SJCRH30 (cell line): ENCODE data around the gene ZNF784. TPM values are rescaled to one million over a fixed set of nuclear protein-coding genes. Genes with fewer than 3 reads are reported as not detected.
A peak's percentile ranks its signal among the peaks of the same experiment; 100 is the strongest.

Experiments used
- DNase-seq, 2 experiments: peaks; one replicate each; pipeline ENCODE4 v3.0.0-alpha.2; 2015 to 2020
- H3K27ac ChIP-seq: fragments of 250-450 bp; sonication (Bioruptor Pico); 2 replicates; pipeline ENCODE4 v1.5.1; 2020; ENCODE audit warnings: mild to moderate bottlenecking, moderate library complexity
- H3K27me3 ChIP-seq: fragments of 250-450 bp; sonication (Bioruptor Pico); 2 replicates; pipeline ENCODE4 v1.5.1; 2020; ENCODE audit warnings: mild to moderate bottlenecking, moderate library complexity
- H3K36me3 ChIP-seq: fragments of 250-450 bp; sonication (Bioruptor Pico); 2 replicates; pipeline ENCODE4 v1.5.1; 2020; ENCODE audit warnings: mild to moderate bottlenecking, moderate library complexity
- H3K4me1 ChIP-seq: fragments of 250-450 bp; sonication (Bioruptor Pico); 2 replicates; pipeline ENCODE4 v1.5.1; 2020; ENCODE audit warnings: mild to moderate bottlenecking, moderate library complexity
- H3K4me3 ChIP-seq: fragments of 250-450 bp; sonication (Bioruptor Pico); 2 replicates; pipeline ENCODE4 v1.5.1; 2020; ENCODE audit warnings: mild to moderate bottlenecking, moderate library complexity
- H3K9me3 ChIP-seq: fragments of 250-450 bp; sonication (Bioruptor Pico); replicated peaks from 2 replicates; pipeline ENCODE4 v1.5.1; 2020; ENCODE audit warnings: mild to moderate bottlenecking, moderate library complexity
- total RNA-seq: library from RNA; depleted of rRNA; stranded (reverse); fragments of >200 nt; shearing (Covaris generic); gene quantifications from 2 replicates; pipeline ENCODE4 v1.2.3, GENCODE V29; 2014

The ZNF784 gene
- total RNA-seq, 1 experiment from 2014 or later: 3.1 TPM

DNA sequence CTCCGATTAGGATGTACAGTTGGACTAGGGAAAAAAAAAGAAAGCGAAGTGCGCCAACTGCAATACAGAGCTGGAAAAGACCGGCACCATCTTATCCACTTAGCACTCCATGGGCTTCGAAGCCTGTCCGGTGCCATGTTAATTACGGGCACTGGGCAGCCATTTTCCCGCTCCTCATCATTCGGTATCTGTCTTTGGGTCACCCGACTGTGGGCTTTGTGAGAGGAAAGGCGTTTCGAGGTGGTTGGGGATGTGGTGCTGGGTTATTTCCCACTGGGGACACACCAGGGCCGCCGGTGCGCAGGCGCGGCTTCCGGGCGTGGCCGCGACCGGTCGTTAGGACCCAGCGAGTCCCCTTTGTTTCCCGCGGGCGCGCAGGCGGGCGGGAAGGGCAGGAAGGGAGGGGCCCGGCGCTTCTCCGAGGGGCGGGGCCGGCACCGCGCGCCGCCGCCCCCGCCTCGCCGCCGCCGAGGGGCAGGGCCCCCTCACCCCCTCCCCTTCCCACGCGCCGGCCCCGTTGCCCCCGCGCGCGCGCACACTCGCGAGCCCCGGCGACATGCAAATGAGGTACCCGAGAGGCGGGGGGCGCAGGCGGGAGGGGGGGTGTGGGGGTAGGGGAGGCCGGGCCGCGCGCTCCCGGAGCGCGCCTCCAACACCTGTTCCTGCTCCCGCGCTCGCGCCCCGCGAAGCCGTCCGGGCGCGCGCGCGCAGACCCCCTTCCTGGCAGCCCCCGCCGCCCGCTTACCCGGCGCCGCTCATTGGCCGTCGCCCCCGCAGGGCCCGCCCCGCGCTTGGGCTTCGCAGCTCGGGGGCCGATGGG lies 24.3 kb downstream of the ZNF784 start, which contains the start of gene ZNF524:
Gene ZNF524 (plus strand): TSS at position 447 of the 820 bp plus-strand sequence. CDS start 1,825 bp downstream, outside the sequence.
- Histone ChIP-seq H3K27me3 (no peaks in the 10 kb centered on the region), H3K4me1 (peaks cover 4% of the 10 kb centered on the region; the same call in 1 of the 2 replicates), H3K9me3 (no peaks in the 10 kb centered on the region), H3K27ac (peak within 1 kb of the TSS; percentile 98), H3K36me3 (peaks cover 15% of the 10 kb centered on the region), H3K4me3 (peak within 1 kb of the TSS; percentile 76)
- peak; percentile 89 to 94 for DNase-seq

DNA sequence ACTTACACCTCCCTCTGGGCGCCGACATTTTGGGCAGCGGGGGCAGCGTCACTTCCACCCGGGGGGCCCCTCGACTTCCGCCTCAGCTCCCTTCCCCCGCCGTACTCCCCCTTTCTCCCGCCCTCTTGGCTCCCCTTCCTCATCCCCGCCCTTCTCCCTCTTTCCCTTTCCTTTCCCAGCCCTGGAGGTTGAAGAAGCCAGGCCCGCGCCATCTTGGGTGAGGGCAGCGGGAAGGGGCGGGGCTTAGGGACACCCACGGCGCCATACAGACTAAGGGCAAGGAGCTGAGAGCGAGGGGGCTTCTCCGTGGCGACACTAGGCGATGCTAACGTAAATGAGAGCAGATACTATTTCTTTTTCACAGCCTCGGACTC lies 24.9 kb downstream of the ZNF784 start, which contains the start of gene FIZ1:
Gene FIZ1 (minus strand): TSS at position 50 of the 374 bp plus-strand sequence. CDS start 1,652 bp downstream, outside the sequence.
- Histone ChIP-seq H3K9me3 (no peaks in the 10 kb centered on the region), H3K4me1 (peaks cover under 1% of the 10 kb centered on the region; the same call in 1 of the 2 replicates), H3K27me3 (no peaks in the 10 kb centered on the region), H3K4me3 (peak within 1 kb of the TSS; percentile 76), H3K36me3 (peaks cover 20% of the 10 kb centered on the region), H3K27ac (peak within 1 kb of the TSS; percentile 98)
- peak; percentile 99 for DNase-seq

GRCh38 chr19:55598719-55599467 lies 25.5 kb downstream of the ZNF784 start:
- H3K27ac ChIP-seq: peak overlapping the region; percentile 98
- peak; percentile 94 to 98 for DNase-seq
- no peaks in the 10 kb centered on the region for H3K9me3 ChIP-seq
- peaks cover 21% of the 10 kb centered on the region for H3K36me3 ChIP-seq
- H3K4me3 ChIP-seq: peak overlapping the region; percentile 76
- H3K4me1 ChIP-seq: no peaks in the 10 kb centered on the region
- no peaks in the 10 kb centered on the region for H3K27me3 ChIP-seq

DNA sequence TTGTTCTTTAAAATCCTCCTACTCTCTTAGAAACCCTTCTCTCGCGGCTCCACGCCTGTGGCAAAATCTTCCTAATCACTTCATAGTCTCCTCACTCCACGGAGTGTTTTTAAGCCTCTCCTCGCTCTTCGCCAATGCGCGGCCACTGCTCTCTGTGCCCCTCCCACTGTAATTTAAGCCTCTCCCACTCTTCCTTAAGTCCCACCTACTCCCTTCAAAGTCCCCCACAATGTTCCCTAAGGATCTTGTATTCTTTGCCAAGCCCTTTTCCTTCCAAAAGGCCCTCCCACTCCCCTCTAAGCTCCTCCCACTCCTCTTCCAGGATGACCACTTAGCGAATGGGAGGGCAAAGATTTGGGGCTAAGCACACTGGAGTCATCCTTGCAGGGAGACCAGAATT lies 26.3 kb downstream of the ZNF784 start:
- no peaks in the 10 kb centered on the region for H3K27me3 ChIP-seq
- H3K36me3 ChIP-seq: peaks cover 26% of the 10 kb centered on the region
- H3K27ac ChIP-seq: no peak overlapping the region
- no peaks in the 10 kb centered on the region for H3K9me3 ChIP-seq
- H3K4me1 ChIP-seq: no peaks in the 10 kb centered on the region
- no peak for DNase-seq
- H3K4me3 ChIP-seq: no peak overlapping the region

- H3K36me3 ChIP-seq: peaks cover 26% of the 10 kb centered on the region
- H3K4me1 ChIP-seq: no peaks in the 10 kb centered on the region
- DNase-seq: no peak
- no peak overlapping the region for H3K27ac ChIP-seq
- H3K27me3 ChIP-seq: no peaks in the 10 kb centered on the region
- no peaks in the 10 kb centered on the region for H3K9me3 ChIP-seq
- H3K4me3 ChIP-seq: no peak overlapping the region
Measured at GRCh38 chr19:55597501-55597921, 26.9 kb downstream of the ZNF784 start.

GRCh38 chr19:55596304-55596703 lies 28.1 kb downstream of the ZNF784 start:
- H3K27ac ChIP-seq: no peak overlapping the region

DNA sequence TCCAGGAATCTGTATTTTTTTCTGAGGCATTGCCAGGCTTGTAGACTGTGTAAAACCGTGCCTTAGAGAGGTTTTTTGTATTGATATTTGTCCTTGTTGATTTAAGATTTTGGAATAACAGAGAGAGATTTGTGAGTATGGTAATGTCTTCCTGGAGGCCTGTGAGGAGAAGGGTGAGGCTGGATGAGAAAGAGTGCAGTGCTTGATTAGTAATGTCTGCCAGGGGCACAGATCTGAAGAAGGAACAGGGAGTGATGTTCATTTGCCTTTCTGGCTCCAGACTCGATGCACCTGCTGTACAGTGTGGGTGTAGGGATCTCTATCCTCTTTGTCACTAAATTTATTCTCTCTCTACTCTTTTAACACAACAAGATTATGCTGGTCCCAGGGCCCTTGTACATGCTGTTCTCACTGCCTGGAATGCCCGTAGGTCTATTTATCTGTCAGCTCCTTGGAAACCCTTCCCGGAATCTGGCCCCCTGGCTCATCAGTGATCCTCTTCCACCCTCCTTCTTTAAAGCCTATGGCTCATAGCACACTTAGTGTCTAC lies 29.3 kb downstream of the ZNF784 start:
- Histone ChIP-seq H3K36me3 (peaks cover 26% of the 10 kb centered on the region), H3K4me3 (no peak overlapping the region), H3K27me3 (no peaks in the 10 kb centered on the region), H3K4me1 (no peaks in the 10 kb centered on the region), H3K27ac (no peak overlapping the region), H3K9me3 (no peaks in the 10 kb centered on the region)
- DNase-seq: no peak

More at GRCh38 chr19:55596304-55596703, 28.1 kb downstream of the ZNF784 start:
- H3K4me1 ChIP-seq: no peaks in the 10 kb centered on the region
- H3K9me3 ChIP-seq: no peaks in the 10 kb centered on the region
- peaks cover 26% of the 10 kb centered on the region for H3K36me3 ChIP-seq
- no peak for DNase-seq
- no peaks in the 10 kb centered on the region for H3K27me3 ChIP-seq
- no peak overlapping the region for H3K4me3 ChIP-seq

DNA sequence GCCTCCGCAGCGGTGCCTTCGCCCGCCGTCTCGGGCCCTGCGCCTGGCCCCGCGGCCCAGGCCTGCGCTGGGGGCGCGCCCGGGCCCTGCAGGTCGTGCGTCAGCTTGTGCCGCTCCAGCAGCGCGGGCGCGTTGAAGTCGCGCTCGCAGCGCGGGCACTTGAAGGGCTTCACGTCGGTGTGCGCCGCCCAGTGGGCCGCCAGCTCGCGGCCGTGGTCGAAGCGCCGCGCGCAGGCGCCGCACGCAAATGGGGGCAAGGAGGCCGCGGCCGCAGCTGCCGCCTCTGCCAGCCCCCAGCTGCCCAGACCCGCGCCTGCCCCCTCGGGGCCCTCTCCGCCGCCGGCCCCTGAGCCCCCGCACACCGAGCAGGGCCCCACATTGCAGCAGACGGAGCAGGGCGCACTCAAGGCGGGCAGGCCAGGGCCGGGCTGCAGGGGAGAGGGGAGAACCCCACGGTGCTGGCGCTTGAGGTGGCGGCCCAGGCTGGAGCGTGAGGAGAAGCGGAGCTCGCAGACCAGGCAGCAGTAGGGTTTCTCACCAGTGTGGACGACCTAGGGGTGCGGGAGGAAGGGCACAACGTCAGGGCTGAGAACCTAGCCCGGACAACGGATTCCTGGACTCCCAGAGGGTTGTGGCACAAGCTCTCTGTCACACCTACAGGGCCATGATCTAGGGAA lies 31.1 kb downstream of the ZNF784 start:
- Histone ChIP-seq H3K9me3 (no peaks in the 10 kb centered on the region), H3K4me1 (no peaks in the 10 kb centered on the region), H3K4me3 (no peak overlapping the region), H3K27ac (no peak overlapping the region), H3K36me3 (peaks cover 26% of the 10 kb centered on the region), H3K27me3 (no peaks in the 10 kb centered on the region)
- no peak for DNase-seq

DNA sequence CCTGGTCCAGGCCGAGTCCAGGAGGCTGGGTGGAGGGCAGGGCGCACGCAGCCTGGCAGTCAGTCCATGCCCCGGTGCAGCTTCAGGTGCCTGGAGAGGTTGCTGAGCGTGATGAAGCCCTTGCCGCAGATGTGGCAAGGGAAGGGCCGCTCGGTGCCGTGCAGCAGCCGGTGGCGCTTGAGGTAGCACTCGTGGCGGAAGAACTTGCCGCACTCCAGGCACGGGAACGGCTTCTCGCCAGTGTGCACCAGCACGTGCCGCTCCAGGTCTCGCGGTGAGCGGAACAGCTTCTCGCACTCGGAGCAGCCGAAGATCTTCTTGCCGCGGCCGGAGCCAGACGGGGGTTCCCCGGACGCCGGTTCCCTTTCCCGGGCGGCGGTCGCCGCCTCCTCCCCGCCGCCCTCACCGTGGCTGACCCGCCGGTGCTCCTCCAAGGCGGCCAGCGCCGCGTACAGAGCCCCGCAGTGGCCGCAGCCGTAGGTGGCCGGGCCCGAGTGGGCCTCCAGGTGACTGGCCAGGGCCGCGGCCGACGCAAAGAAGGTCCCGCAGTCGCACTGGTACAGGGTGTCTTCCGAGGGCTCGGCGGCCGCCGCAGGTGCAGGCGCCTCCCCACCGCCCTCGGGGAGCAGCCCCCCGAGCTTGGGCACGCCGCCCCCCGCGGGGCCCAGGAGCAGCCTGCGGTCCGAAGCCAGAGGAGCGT lies 31.8 kb downstream of the ZNF784 start:
- Histone ChIP-seq H3K36me3 (peaks cover 26% of the 10 kb centered on the region), H3K27me3 (no peaks in the 10 kb centered on the region), H3K9me3 (no peaks in the 10 kb centered on the region), H3K27ac (no peak overlapping the region), H3K4me1 (no peaks in the 10 kb centered on the region), H3K4me3 (no peak overlapping the region)
- DNase-seq: no peak

GRCh38 chr19:55591555-55591954 lies 32.8 kb downstream of the ZNF784 start:
- Histone ChIP-seq H3K4me3 (no peak overlapping the region), H3K9me3 (no peaks in the 10 kb centered on the region), H3K27me3 (no peaks in the 10 kb centered on the region), H3K4me1 (peaks cover 5% of the 10 kb centered on the region), H3K27ac (no peak overlapping the region), H3K36me3 (peaks cover 22% of the 10 kb centered on the region)
- DNase-seq: no peak

DNA sequence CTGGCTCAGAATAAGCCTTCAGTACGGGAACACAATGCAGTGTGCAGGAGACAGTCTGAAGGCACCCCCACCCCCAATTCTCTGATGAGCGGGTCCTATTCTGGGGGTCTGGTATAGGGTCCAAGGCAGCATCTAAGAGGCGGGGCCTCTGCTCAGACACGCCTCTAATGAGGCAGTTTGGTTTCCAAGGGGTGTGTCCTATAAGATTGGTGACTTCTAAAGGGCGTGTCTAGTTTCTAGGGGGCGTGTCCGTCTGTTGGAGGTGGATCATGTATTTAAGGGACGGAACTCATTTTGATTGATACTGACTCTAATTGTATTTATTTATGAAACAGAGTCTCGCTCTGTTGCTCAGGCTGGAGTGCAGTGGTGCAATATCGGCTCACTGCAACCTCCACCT lies 33.7 kb downstream of the ZNF784 start:
- peaks cover 16% of the 10 kb centered on the region for H3K36me3 ChIP-seq
- no peaks in the 10 kb centered on the region for H3K9me3 ChIP-seq
- H3K27me3 ChIP-seq: no peaks in the 10 kb centered on the region
- no peak overlapping the region for H3K4me3 ChIP-seq
- DNase-seq: peak in 1 of 2 experiments; percentile 44
- H3K27ac ChIP-seq: no peak overlapping the region
- H3K4me1 ChIP-seq: peaks cover 10% of the 10 kb centered on the region

DNA sequence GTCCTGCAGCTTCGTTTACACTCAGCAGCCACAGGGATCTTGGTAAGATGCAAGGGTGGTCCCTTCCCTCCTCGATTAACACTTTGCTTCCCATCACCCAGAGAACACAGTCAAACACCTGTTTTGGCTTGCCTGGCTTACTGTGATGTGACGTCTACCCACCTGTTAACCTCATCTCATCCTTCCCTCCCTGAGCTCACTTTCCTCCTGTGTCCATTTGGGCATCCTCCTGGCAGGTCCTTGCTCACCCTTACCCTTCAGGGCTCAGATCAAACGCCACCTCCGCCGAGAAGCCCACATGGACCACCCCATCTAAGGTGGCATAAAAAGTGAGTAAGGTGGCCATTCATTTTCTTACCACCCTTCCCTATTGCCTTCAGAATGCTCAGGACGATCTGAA lies 34.3 kb downstream of the ZNF784 start:
- Histone ChIP-seq H3K9me3 (no peaks in the 10 kb centered on the region), H3K4me3 (no peak overlapping the region), H3K4me1 (peaks cover 14% of the 10 kb centered on the region), H3K36me3 (peaks cover 11% of the 10 kb centered on the region), H3K27me3 (no peaks in the 10 kb centered on the region), H3K27ac (no peak overlapping the region)
- DNase-seq: no peak

DNA sequence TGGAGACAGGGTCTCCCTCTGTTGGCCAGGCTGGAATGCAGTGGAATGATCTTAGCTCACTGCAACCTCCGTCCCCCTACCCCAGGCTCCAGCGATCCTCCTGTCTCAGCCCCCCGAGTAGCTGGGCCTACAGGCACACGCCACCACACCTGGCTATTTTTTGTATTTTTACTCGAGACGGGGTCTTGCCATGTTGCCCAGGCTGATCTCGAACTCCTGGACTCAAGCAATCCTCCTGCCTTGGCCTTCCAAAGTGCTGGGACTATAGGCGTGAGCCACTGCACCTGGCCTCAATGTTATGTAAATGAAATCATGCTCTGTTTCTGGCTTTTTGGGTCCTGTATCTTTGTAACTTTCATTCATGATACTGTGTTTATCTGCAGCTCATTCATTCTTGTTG lies 35.6 kb downstream of the ZNF784 start:
- H3K4me1 ChIP-seq: peaks cover 15% of the 10 kb centered on the region
- H3K27me3 ChIP-seq: no peaks in the 10 kb centered on the region
- no peak overlapping the region for H3K4me3 ChIP-seq
- H3K27ac ChIP-seq: no peak overlapping the region
- DNase-seq: no peak
- H3K36me3 ChIP-seq: peaks cover 3% of the 10 kb centered on the region; the same call in 1 of the 2 replicates
- no peaks in the 10 kb centered on the region for H3K9me3 ChIP-seq
